HG03354 (cell line): Measurements from ENCODE around the gene TARS3.
"Not testable (repeated sequence)": the region's sequence is repeated elsewhere in the genome, so short reads cannot be mapped to it uniquely, and the experiment has no call there.

ENCODE experiments used
- ATAC-seq: cut with Tn5 transposase; IDR thresholded peaks from one replicate; pipeline ENCODE4 v1.9.1; 2021; ENCODE audit warnings: mild to moderate bottlenecking; ENCODE audit not compliant: unreplicated experiment, poor library complexity, severe bottlenecking

Gene TARS3

GRCh38 chr15:101635944-101636727 is 88.1 kb downstream of the TARS3 start:
- ATAC-seq, result no peak

GRCh38 chr15:101633356-101633755 is 90.9 kb downstream of the TARS3 start:
- ATAC-seq, result no peak

- ATAC-seq, result not testable (repeated sequence)
Measured at GRCh38 chr15:101626729-101627128, 97.5 kb downstream of the TARS3 start.

GRCh38 chr15:101625980-101626379 is 98.3 kb downstream of the TARS3 start:
- no peak for ATAC-seq

GRCh38 chr15:101625184-101625583 is 99.1 kb downstream of the TARS3 start:
- no peak for ATAC-seq

- no peak for ATAC-seq
Measured at GRCh38 chr15:101623367-101624304, 100.6 kb downstream of the TARS3 start.

- no peak for ATAC-seq
Measured at GRCh38 chr15:101621961-101622360, 102.3 kb downstream of the TARS3 start.

- ATAC-seq, result no peak
Measured at GRCh38 chr15:101620671-101621070, 103.6 kb downstream of the TARS3 start.

- no peak for ATAC-seq
Measured at GRCh38 chr15:101619615-101619865, 104.7 kb downstream of the TARS3 start.

GRCh38 chr15:101618851-101619614 is 105.2 kb downstream of the TARS3 start:
- no peak for ATAC-seq

GRCh38 chr15:101618076-101618475 is 106.2 kb downstream of the TARS3 start:
- no peak for ATAC-seq

- ATAC-seq, result no peak
Measured at GRCh38 chr15:101617390-101617965, 106.8 kb downstream of the TARS3 start.

- no peak for ATAC-seq
Measured at GRCh38 chr15:101615986-101616848, 108.1 kb downstream of the TARS3 start.

- ATAC-seq, result no peak
Measured at GRCh38 chr15:101615414-101615985, 108.8 kb downstream of the TARS3 start.

GRCh38 chr15:101614761-101615160 is 109.5 kb downstream of the TARS3 start:
- no peak for ATAC-seq

GRCh38 chr15:101614001-101614585 is 110.2 kb downstream of the TARS3 start:
- ATAC-seq, result no peak

- ATAC-seq, result no peak
Measured at GRCh38 chr15:101613130-101614000, 110.9 kb downstream of the TARS3 start.
